Nephron progenitor cell (in vitro differentiated cells): Measurements from ENCODE around the gene NEU1.

Source experiments
- DNase-seq: peaks from one replicate; pipeline ENCODE4 v3.0.0; 2021
- H3K27ac Mint-ChIP-seq: 2 replicates; pipeline ENCODE4 v1.8.0; 2021; ENCODE audit warnings: mild to moderate bottlenecking, moderate library complexity, mixed read lengths
- H3K27me3 Mint-ChIP-seq: 2 replicates; pipeline ENCODE4 v1.8.0; 2021; ENCODE audit warnings: mild to moderate bottlenecking, low read depth, mixed read lengths; ENCODE audit not compliant: poor library complexity
- H3K36me3 Mint-ChIP-seq: 2 replicates; pipeline ENCODE4 v1.8.0; 2021; ENCODE audit warnings: low read depth, mixed read lengths
- H3K4me1 Mint-ChIP-seq: 2 replicates; pipeline ENCODE4 v1.8.0; 2021; ENCODE audit warnings: mixed read lengths
- H3K4me3 Mint-ChIP-seq: 2 replicates; pipeline ENCODE4 v1.8.0; 2021; ENCODE audit warnings: mild to moderate bottlenecking, moderate library complexity, mixed read lengths
- H3K9me3 Mint-ChIP-seq: 2 replicates; pipeline ENCODE4 v1.8.0; 2021; ENCODE audit warnings: mild to moderate bottlenecking, moderate library complexity, mixed read lengths
- CTCF ChIP-seq: fragments of 200-600 bp; sonication (generic); IDR thresholded peaks from 2 replicates; pipeline ENCODE4 v1.5.0; 2021; ENCODE audit warnings: antibody characterized with exemption

The NEU1 gene

GRCh38 chr6:31877125-31877650 is 14.6 kb upstream of the NEU1 start:
- DNase-seq = no peak
- no peaks in the 10 kb centered on the region for H3K9me3 Mint-ChIP-seq
- TF ChIP-seq CTCF = no peak
- peaks cover 31% of the 10 kb centered on the region for H3K4me1 Mint-ChIP-seq
- no peak overlapping the region for H3K4me3 Mint-ChIP-seq
- no peak overlapping the region for H3K27ac Mint-ChIP-seq
- peaks cover 31% of the 10 kb centered on the region for H3K36me3 Mint-ChIP-seq
- H3K27me3 Mint-ChIP-seq = peaks cover 4% of the 10 kb centered on the region

- Mint-ChIP-seq H3K36me3 (peaks cover 23% of the 10 kb centered on the region), H3K27ac (no peak overlapping the region), H3K4me1 (peaks cover 36% of the 10 kb centered on the region), H3K27me3 (peaks cover 8% of the 10 kb centered on the region), H3K4me3 (no peak overlapping the region), H3K9me3 (no peaks in the 10 kb centered on the region)
- DNase-seq = no peak
- no peak for TF ChIP-seq CTCF
Measured at GRCh38 chr6:31876357-31876756, 13.7 kb upstream of the NEU1 start.

- Mint-ChIP-seq H3K27me3 (peaks cover 8% of the 10 kb centered on the region), H3K4me3 (no peak overlapping the region), H3K36me3 (peaks cover 18% of the 10 kb centered on the region), H3K27ac (no peak overlapping the region), H3K9me3 (no peaks in the 10 kb centered on the region), H3K4me1 (peaks cover 41% of the 10 kb centered on the region)
- TF ChIP-seq CTCF = no peak
- no peak for DNase-seq
Measured at GRCh38 chr6:31875877-31876276, 13.3 kb upstream of the NEU1 start.

- Mint-ChIP-seq H3K27ac (no peak overlapping the region), H3K36me3 (peaks cover 10% of the 10 kb centered on the region), H3K4me3 (no peak overlapping the region), H3K27me3 (peaks cover 8% of the 10 kb centered on the region), H3K9me3 (no peaks in the 10 kb centered on the region), H3K4me1 (peaks cover 48% of the 10 kb centered on the region)
- no peak for DNase-seq
- TF ChIP-seq CTCF = no peak
Measured at GRCh38 chr6:31874836-31875572, 12.4 kb upstream of the NEU1 start.

- H3K27ac Mint-ChIP-seq = no peak overlapping the region
- no peaks in the 10 kb centered on the region for H3K9me3 Mint-ChIP-seq
- H3K36me3 Mint-ChIP-seq = peaks cover 2% of the 10 kb centered on the region
- H3K4me1 Mint-ChIP-seq = peaks cover 49% of the 10 kb centered on the region
- DNase-seq = no peak
- H3K4me3 Mint-ChIP-seq = no peak overlapping the region
- peaks cover 8% of the 10 kb centered on the region for H3K27me3 Mint-ChIP-seq
- TF ChIP-seq CTCF = no peak
Measured at GRCh38 chr6:31874084-31874670, 11.6 kb upstream of the NEU1 start.
